C4-2B (cell line): ENCODE measurements around the gene LRCH3.
A peak's percentile ranks its signal among the peaks of the same experiment; 100 is the strongest.

Source experiments
- H3K27ac ChIP-seq: fragments of 450-650 bp; 2 replicates; pipeline ENCODE4 v1.5.1; 2017
- ZFX ChIP-seq: fragments of 450-650 bp; IDR thresholded peaks from 2 replicates; pipeline ENCODE4 v1.6.1; 2017
- TF ChIP-seq, protein P1 (sequence below): fragments of 450-650 bp; conservative IDR thresholded peaks from 2 replicates; pipeline ENCODE4 v1.5.1; 2017; ENCODE audit warnings: mild to moderate bottlenecking

Gene LRCH3

DNA sequence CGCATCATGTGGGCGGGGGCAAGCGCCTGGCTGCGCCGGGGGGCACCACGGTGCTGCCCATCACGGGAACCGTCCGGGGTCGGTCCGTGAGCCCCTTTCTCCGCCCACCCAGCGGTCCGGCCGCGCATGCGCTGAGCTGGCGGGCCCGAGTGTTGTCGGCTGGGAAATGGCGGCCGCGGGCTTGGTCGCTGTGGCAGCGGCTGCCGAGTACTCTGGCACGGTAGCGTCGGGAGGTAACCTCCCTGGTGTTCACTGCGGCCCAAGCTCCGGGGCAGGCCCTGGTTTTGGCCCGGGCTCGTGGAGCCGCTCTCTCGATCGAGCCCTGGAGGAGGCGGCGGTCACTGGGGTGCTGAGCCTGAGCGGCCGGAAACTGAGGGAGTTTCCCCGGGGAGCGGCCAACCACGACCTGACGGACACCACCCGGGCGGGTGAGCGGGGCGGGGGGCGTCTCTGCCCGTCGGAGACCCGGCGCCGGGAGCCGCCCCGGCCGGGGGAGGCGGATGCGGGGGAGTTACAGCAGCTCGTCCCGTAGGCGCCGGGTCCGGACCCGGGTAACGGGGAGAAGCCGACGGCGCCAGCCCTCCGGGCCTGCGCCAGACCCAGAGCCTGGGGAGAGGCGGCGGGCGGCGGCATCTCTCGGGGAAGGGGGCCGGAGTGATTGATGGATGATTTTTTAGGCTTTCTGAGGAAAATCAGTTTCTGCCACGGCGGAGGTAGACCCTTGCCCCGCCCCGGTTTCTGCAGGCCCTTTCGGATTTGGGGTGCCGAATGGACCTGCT is at the start of gene LRCH3:
LRCH3 (plus strand) TSS at position 142 of the 779 bp plus-strand sequence; CDS start at position 167, 25 bp downstream.
- TF ChIP-seq ZFX: peak; percentile 93
- TF ChIP-seq, protein P1, sequence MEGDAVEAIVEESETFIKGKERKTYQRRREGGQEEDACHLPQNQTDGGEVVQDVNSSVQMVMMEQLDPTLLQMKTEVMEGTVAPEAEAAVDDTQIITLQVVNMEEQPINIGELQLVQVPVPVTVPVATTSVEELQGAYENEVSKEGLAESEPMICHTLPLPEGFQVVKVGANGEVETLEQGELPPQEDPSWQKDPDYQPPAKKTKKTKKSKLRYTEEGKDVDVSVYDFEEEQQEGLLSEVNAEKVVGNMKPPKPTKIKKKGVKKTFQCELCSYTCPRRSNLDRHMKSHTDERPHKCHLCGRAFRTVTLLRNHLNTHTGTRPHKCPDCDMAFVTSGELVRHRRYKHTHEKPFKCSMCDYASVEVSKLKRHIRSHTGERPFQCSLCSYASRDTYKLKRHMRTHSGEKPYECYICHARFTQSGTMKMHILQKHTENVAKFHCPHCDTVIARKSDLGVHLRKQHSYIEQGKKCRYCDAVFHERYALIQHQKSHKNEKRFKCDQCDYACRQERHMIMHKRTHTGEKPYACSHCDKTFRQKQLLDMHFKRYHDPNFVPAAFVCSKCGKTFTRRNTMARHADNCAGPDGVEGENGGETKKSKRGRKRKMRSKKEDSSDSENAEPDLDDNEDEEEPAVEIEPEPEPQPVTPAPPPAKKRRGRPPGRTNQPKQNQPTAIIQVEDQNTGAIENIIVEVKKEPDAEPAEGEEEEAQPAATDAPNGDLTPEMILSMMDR: no peak
- H3K27ac ChIP-seq: peak within 1 kb of the TSS; percentile 91

DNA sequence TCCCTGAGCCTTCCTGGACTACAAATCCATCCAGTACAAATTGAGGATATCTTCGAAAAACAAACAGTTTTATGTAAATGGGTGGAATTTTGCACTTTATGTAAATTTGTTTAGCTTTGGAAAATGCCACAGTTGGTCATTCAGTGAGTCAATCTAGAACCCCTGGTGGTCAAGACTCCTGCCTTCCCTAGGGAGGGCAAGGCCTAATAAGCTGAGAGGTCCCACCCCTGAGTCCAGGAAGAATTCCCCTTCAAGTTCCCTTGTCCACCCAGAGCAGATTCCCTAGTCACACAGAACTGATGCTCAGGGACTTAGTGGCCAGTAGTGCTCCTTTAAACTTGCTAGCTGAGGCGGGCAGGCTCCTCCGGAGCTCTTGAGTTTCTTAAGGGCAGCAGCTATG is 48.3 kb upstream of the LRCH3 start:
- no peak overlapping the region for H3K27ac ChIP-seq
- TF ChIP-seq, protein P1: no peak
- no peak for TF ChIP-seq ZFX

DNA sequence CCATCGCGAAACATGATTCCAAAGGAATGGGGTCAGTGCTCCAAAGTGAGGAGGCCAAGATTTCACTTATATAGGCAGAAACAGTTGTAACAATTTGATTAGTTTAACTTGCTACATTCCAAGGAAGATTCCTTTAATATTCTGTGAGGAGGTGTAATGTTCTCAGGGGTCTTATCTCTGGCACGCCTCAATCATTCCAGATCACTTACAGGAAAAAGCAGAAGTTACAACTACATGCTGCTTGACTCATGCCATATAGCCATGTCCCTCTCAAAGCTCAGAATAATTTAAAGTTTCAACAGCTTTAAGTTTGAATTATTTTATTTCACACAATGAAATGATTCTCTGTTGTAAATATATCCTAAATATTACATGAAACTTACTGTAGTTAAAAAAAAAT is 44.8 kb upstream of the LRCH3 start:
- H3K27ac ChIP-seq: no peak overlapping the region
- no peak for TF ChIP-seq ZFX
- TF ChIP-seq, protein P1: no peak

DNA sequence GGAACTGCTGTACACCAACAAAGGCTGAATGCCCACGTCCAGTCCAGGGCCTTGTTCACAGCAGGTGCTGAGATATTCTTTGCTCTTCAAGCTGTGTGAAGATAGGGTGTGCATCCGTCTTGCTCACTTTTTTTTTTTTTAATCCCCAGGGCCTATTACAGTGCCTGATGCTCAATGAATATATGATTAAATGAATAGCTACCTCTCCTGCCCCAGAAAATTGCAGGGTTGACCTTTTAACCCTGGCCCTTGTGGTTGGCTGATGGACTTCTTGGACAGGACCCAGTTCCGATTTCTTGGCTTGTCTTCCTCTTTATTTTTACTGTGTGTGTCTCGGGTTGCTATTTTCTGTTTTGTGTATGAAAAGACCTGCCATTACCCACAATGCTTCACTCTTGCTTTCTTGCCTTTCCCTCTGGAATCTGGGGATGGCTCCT is 44.2 kb upstream of the LRCH3 start:
- no peak for TF ChIP-seq ZFX
- TF ChIP-seq, protein P1: no peak
- no peak overlapping the region for H3K27ac ChIP-seq

DNA sequence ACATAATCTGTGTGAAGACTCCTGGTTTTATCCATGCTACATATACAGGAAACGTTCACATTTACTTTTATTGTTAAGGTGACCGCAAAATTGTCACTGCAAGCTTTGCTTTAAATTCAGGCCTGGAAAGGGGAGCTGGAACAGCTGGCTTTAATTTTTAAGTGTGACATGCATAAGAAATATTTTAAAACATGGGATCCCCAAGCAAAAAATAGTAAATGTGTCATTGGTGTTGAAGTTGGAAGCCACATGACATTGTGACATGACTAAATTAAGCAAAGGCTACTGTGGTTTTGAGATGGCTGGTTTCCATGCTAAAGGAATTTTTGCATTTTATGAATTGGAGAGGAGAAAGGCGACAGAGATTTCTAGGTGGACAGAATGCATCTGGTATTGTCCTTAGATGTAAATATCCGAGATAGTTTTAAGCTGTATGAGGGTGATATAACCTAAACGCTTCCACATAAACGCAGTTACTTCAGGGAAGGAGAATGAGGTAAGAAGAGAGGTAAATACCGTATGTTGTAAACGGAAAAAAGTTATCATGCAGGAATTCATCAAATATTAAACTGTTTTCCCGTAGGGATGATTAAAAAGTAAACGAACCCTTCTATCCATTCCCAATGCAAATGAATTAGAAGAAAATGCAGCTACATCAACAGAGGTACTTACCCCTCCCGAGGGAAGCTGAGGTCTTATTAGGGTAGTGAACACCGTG is 42.3 kb upstream of the LRCH3 start:
- no peak for TF ChIP-seq ZFX
- TF ChIP-seq, protein P1: no peak

DNA sequence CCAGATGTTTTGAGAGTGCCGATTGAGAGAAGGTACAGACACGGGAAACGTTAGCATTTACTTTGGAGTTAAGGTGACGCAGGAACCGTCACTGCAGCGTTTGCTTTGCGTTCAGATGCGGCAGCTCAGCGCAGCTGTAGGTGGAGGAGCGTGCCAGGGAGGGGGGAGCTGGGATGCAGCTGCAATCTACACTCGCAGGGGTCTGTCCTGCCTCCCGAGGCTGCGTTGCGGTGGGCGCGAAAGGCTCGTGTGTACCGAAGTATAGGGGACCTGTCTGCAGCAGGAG is 41.8 kb upstream of the LRCH3 start:
- TF ChIP-seq ZFX: no peak
- TF ChIP-seq, protein P1: no peak
- peak overlapping the region; percentile 77 for H3K27ac ChIP-seq

More for the DNA sequence above, 42.3 kb upstream of the LRCH3 start:
- peak overlapping the region; percentile 77 for H3K27ac ChIP-seq

DNA sequence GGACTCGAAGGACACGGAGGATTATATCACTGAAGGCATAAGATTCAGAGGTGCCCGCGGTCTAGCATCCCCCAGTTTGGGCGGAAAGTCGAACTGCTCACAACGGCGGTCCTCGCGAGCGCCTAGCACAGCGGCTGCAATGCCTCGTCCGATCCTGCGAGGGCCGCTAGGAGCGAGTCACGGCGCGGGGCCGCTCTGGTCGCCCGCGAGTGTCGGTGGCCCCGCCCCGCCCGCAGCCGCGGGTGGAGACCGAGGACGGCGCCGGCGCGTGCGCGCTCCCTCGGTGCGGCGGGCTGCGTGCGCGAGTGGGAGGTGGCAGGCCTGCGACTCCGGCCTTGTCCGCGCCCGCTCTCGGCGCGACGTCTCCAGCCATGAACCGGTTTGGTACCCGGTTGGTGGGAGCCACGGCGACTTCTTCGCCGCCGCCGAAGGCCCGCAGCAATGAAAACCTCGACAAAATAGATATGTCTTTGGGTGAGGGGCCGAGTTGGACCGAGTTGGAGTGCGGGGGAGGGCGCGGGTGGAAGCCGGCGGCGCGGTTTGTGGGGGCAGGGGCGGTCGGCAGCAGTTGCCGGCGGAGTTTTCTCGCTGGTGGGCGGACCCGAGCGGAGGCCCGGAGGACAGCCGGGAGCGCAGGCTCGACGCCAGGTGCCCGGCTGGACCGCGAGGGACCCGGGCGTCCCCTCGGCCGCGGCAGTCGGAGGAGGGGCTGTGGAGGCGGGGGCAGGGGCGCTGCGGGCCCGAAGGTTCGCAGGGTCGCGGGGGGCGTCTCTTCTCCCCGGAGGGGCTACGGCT is 41.3 kb upstream of the LRCH3 start, which contains the start of gene FYTTD1:
FYTTD1 (plus strand) TSS at position 283 of the 795 bp plus-strand sequence; CDS start at position 372, 89 bp downstream.
- TF ChIP-seq, protein P1: peak; percentile 74
- TF ChIP-seq ZFX: peak; percentile 89
- peak within 1 kb of the TSS; percentile 77 for H3K27ac ChIP-seq
